GM21423 (cell line): Measurements from ENCODE around the gene OR5B12.
A peak's percentile ranks its signal among the peaks of the same experiment; 100 is the strongest.
"Not testable (repeated sequence)": the region's sequence is repeated elsewhere in the genome, so short reads cannot be mapped to it uniquely, and the experiment has no call there.

Experiments
- ATAC-seq: cut with Tn5 transposase; IDR thresholded peaks from one replicate; pipeline ENCODE4 v1.9.1; 2021; ENCODE audit warnings: mild to moderate bottlenecking, moderate library complexity; ENCODE audit not compliant: unreplicated experiment

The OR5B12 gene

DNA sequence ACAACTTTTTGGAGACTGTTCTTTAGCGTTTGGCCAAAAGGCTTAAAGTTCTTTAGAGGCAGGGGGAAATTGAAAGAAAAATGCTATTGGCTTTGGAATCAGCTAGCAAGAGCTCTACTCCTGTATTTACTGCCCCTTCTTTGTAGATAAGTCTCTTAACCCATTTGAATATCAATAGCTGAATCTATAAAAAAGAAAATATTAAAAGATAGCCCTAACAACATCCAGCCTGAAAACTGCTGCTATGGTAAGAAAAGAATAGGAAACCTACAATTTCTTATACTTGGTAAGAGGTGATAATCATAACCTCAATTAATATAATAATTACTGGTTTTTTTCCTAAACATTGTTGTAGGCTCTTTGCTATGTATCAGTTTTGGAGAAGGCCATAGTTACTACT lies at the start of gene OR5B12:
TSS of gene OR5B12 (minus strand) at position 101 of the 400 bp plus-strand sequence. CDS start 2,085 bp downstream, outside the sequence.
- no peak for ATAC-seq

DNA sequence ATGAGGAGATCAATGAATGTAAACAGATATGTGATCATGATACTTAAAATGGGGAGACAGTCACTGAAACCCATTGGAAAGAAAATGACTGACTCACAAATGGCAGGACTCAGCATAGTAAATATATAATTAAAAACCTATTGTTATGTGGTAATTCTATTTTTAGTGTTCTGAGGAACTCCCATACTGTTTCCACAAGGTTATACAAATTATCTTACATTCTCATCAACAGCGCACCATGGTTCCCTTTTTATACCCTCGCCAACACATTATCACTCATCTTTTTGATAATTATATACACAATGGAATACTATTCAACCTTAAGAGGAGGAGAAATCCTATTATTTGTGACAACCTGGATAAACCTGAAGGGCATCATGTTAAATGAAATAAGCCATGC lies 48.8 kb upstream of the OR5B12 start:
- ATAC-seq = no peak

DNA sequence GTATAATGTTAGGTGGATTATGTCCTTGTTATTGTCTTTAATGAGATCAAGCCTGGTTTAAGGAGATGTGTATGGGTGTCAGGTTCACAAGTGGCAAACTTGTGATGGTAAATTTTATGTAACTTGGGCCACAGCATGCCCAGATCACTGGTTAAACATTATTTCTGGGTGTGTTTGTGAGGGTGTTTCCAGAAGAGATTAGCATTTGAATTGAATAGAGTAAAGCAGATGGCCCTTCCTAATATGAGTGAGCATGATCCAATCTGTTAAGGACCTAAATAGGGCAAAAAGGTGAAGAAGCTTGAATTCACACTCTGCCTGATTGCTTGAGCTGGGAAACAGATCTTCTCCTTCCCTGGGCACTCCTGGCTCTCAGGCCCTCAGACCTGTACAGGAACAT lies 45.1 kb upstream of the OR5B12 start:
- no peak for ATAC-seq

DNA sequence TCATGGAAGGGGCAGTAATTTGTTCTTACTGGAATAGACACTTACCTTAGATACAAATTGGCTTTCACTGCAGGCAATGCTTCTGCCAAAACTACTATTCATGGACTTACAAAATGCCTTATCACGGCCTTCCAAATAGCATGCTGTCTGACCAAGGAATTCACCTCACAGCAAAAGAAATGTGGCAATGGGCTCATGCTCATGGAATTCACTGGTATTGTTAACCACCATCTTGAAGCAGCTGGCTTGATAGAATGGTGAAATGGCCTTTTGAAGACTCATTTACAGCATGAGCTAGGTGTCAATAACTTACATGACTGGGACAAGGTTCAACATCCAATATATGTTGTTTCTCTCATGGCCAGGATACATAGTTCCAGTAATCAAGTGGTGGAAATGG lies 43.9 kb upstream of the OR5B12 start:
- ATAC-seq = no peak

DNA sequence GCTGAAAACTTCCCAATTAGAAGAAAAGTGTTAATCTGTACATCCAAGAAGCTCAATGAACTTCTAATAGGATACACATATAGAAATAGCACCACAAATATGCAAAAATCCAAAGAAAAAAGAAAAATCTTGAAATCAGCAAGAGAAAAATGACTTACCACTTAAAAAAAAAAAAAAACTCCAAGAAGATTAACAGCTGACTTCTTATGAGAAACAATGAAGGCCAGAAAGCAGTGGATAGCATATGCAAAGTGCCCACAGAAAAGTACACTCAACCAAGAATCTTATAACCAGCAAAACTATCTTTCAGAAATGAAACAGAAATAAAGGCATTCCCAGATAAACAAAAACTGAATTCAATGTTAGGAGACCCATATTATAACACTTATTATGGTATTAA lies 29.9 kb upstream of the OR5B12 start:
- ATAC-seq = no peak

DNA sequence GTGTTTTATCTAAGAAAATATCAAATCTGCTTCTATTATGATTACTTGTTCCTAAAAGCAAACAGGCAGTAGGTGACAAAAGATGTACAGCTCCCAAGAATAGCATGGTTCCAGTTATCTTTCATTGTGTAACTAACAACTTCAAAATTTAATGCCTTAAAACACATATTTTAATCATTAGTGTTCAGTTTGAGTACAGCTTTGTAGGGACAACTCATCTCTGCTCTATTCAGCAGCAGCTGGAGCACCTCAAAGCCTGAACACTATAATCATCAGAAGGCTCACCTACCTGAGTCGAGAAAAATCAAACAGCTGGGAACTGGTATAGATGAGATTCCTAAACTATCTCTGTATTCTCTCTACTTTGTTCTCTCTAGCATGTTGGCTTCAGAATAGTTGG lies 24.3 kb upstream of the OR5B12 start:
- ATAC-seq = no peak

DNA sequence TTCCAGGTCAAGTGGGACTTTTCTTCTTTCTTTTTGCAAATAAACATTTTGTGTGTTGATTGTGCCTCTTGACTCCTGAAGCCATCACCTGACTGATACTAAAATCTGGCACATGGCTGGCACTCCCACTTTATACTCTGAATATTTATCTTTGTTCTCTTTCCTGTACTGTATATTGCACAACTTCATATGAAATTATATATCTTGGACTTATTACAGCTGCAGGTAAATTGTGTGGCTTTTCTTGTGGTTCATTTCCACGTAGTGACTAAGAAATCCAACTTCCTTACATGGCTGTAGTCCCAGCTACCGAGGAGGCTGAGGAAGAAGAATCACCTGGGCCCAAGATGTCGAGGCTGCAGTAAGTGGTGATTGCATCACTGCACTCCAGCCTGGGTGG lies 23.7 kb upstream of the OR5B12 start:
- ATAC-seq = no peak

DNA sequence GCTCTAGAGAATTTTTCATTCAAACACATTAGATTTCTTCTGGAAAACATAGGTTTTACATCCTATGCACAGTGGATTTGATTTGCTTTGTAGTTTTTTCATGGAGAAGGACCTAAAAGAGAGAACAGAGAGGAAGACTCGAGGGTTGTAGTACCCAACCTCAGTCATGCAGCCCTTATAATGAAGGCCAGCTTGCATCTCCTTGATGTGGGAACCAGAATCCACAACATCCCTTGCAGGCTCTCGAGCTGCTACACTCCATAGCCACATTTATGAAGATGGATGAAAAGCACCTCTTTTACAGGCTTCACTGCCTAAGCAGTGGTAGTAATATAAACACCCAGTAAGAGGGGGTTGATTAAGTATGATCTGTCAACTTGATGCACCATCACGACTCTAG lies 9.5 kb upstream of the OR5B12 start:
- no peak for ATAC-seq

DNA sequence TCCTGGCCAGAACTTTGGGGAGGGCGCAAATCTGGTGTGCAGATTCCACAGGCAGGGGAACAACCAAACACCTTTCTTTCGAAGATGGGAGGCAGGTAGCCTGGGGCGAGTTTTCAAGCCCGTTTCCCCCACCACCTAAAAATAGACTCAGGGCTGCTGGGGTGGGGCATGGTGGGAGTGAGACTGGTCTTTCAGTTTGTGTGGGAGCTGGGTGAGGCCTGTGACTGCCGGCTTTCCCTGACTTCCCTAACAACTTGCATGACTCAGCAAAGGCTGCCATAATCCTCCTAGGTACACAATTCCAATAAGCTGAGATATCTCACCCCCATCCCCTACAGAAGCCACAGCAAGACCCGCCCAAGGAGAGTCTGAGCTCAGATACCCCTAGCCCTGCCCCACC lies 4.3 kb upstream of the OR5B12 start:
- no peak for ATAC-seq

DNA sequence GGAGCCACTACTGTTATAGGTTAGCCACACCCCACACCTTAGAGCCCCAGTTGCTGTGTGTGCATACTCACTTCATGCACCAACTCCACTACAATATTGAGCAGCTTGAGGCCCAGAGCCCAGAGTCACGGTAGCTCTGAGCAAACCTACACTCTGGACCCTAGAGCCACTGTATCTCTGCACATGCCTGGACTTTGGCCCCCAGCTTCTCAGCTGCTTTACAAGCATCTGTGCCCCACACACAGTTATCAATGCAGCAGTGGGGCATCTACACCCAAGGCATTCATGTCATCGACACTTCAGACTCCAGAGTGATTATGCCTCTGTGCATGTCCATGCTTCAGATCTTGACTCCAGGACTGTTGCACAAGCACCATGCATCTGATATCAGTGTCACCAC lies 2.3 kb upstream of the OR5B12 start:
- no peak for ATAC-seq

DNA sequence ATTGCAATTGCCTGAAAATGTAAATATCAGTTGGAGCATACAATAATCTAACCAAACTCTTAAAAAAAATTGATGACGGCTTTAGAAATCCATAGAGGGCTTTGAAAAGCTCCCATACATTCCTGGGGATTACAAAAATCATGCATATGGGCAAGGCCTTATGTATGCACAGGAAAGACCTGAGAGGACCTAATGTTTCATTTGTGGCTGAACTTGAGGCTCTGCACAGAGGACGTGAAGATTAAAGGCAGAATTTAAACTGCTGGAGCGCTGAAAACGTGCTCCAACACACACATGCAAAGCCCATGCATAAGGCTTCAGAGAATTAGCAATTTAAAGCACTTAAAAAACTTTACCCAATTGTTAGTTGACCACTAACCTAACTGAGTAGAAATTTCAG lies 3.5 kb downstream of the OR5B12 start:
- no peak for ATAC-seq

DNA sequence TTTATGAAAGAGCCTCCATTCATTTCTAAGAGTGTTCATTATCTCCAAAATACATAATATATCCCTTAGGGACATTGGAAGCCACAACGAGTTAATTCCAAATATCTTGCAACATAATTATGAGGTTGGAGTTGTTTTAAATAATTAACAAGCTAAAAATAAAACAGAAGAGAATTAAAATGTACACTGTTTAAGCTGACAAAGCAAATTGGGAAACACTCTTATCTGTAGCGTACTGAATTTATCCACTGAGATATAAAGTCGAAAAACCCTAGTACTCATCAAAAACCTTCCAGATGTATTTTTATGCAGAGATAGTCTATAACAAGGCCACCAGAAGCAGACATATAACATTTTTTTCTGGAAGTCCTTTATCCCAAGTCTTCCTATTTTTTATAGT lies 7.8 kb downstream of the OR5B12 start:
- ATAC-seq = no peak

DNA sequence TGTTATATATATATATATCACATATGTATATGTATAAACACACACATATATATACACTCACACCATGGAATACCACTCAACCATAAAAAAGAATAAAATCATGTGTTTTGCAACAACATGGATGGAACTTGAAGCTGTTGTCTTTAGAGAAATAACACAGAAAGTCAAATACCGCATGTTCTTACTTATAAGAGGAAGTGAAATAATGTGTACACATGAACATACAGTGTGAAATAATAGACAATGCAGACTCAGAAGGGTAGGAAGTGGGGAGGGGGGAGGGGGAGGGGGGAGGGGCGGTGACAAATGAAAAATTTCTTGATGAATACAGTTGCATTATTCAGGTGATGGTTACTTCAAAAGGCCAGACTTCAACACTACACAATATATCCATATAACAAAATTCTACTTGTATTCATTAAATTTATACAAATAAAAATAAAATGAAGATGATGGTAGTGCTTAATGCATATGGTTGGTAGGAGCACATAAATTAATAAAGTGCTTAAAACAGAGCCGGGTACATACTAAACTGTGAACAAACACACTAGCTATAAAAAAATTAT lies 8.3 kb downstream of the OR5B12 start:
- peak; percentile 64 for ATAC-seq

DNA sequence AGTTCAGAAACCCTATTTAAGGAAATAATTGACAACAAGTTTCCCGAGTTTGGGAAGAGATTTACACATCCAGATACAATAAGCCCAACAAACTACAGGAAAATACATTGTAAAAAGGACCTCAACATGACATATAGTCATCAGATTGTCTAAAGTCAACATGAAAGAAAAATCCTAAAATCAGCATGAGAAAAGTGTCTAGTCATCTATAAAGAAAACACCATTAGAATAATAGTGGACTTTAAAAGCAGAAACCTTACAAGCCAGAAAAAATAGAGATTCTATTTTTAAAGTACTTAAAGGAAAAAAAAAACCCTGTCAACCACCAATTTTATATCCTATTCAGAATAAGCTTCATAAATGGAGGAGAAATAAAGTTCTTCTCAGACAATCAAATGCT lies 12.8 kb downstream of the OR5B12 start:
- ATAC-seq = no peak

DNA sequence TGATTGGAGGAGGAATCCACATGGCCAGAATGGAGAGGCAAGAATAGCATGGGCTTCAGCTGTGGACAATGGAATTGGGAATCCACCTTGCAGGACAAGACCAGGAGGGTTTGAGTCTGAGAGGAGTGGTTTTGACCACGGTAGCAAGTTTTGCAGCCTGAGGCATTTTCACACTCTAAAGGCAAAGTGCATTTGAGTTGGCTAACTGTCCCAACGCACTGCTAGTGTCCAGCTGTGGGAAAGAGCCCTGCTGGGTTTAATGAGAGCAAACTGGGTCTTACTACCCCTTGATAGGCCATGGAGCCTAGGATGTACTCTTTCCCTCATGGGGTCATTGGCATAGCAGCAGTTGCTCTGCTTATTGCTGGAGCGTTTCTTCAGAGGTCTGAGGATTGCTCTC lies 14.0 kb downstream of the OR5B12 start, which contains the start of gene OR5B2:
TSS of gene OR5B2 (minus strand) at position 101 of the 400 bp plus-strand sequence. CDS start 4,860 bp downstream, outside the sequence.
- ATAC-seq = no peak

DNA sequence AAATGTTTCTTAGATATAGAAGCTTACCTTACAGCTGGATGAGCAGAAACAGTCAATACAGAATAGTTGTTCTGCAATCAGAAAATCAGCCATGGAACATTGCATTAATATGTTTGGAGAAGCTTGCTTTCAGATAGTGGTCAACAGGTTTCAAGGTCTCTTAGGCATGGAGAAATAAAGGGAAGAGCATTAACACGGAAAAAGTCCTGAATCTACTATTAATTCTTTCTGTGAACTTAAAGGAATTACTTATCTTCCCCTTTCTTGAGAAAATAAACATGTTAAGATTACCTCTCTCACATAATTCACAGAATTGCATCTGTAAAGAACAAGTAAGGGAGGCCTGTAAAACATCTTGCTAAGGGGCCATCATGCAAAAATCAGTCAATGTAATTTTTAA lies 35.3 kb downstream of the OR5B12 start, which contains the start of gene OR5B3:
TSS of gene OR5B3 (minus strand) at position 101 of the 400 bp plus-strand sequence. CDS start 3,465 bp downstream, outside the sequence.
- ATAC-seq = no peak

DNA sequence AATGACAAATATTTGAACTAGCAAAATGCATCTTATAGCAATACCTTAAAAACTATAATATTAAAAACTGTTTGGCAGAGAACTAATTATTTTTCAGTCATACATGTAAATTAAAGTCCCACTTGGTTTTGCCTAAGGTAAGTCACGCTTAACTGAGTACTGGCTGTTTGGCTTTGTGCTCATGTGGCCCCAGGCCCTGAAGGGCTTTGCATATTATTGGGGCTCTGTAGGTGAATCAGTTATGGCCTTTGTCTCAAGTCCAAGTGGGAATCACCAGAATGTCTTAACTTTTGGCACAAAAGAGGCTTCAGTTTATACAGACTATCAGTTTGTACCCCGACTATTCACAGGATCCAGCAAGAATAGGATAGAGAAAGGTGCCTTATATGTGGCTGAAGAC lies 42.4 kb downstream of the OR5B12 start:
- ATAC-seq = not testable (repeated sequence)

DNA sequence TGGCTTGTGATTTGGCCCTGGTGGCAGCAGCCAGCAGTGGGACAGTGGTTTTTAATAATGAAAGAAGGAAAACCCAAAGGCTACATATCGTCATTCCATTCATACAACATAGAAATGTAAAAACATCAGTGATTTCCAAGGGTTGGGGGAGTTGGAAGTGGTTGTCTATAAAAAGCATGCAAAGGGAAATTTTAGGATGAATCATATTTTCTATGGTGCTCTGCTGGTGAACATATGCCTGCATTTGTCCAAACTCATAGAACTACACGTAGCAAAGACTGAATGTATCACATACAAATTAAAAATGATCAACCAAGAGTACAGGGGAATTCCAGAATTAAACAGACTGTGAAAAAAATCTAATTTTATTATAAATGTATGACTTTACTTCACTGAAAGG lies 46.5 kb downstream of the OR5B12 start:
- ATAC-seq = no peak

DNA sequence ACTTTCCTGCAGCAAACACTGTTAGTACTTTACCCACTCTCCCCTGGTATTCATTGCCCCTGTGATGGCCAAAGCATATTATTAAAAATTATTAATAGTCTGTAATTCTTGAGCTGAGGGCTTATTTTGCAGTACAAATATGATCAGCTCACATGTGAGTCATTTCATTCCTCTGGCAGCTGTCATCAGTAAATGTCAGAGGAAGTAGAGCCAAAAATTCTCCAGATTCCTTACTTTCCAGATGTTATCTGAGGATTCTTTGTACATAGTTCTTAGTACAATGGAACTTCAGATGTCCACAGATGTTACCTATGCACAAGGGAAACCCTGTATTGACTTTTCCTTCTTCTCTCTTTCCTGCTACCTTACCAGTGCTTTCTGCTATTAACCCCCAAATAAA lies 47.8 kb downstream of the OR5B12 start:
- no peak for ATAC-seq

DNA sequence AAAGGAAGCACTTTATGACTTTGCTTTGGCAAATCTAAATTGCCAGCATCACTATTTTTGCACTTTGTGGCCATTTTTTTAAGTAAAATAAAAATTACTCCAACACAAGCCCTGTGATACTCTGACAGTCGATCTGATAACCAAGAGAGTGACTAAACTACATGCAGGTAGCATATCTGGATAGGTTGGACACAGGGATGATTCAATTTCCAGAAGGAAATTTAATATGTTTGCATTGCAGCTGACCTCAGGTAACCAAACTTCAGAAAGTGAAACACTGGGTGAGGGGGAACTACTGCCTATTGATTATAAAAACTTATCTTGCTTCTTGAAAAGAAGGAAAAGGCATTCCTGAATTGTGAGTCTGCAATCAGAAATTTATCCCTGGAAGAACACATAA lies 49.3 kb downstream of the OR5B12 start:
- no peak for ATAC-seq

DNA sequence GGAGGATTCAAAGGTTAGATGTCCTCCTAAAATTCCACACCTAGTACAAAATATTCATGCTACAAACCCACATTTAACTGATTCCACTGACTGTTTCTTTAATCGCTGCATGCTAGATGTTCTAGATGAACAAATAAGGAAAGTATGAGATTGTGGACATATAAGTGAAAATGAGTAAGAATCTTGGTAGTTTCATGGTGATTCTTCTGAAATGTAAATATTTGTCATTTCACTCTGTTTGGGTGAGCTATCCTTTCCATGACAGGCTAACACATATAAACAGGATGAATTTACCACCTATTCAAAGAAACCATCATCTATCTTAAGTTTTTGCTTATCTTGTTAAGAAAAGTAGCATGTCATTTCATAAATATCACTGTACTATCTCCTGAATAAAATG lies 50.2 kb downstream of the OR5B12 start:
- ATAC-seq = no peak

DNA sequence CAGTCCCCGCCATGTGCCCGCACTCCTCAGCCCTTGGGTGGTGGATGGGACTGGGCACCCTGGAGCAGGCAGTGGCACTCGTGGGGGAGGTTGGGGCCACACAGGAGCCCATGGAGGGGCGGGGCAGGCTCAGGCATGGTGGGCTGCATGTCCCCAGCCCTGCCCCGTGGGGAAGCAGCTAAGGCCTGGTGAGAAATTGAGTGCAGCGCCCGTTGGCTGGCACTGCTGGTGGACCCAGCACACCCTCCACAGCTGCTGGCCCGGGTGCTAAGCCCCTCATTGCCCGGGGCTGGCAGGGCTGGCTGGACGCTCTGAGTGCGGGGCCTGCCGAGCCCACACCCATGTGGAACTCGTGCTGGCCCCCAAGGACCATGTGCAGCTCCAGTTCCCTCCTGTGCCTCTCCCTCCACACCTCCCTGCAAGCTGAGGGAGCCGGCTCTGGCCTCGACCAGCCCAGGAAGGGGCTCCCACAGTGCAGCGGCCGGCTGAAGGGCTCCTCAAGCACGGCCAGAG lies 51.4 kb downstream of the OR5B12 start:
- no peak for ATAC-seq
